Liver (tissue), 3 donors: ENCODE results near the gene PPIL4.

ENCODE experiments used
- CTCF ChIP-seq: fragments of 150-350 bp; IDR thresholded peaks from 2 replicates; pipeline ENCODE4 v1.5.1; 2017; ENCODE audit warnings: improper control_type of control experiment, low read depth, low read length; ENCODE audit not compliant: missing input control
- EGR1 ChIP-seq, 2 donors: IDR thresholded peaks; 2 replicates each; pipeline ENCODE4 v1.6.1; 2016 to 2018; ENCODE audit warnings: antibody characterized with exemption in 2 of 2, low read depth in 2 of 2
- MAX ChIP-seq: IDR thresholded peaks from 2 replicates; pipeline ENCODE4 v1.6.1; 2016; ENCODE audit warnings: antibody characterized with exemption
- NR2F2 ChIP-seq: IDR thresholded peaks from 2 replicates; pipeline ENCODE4 v1.6.1; 2016; ENCODE audit warnings: antibody characterized with exemption
- RAD21 ChIP-seq, 2 donors: IDR thresholded peaks; 2 replicates each; pipeline ENCODE4 v1.6.1; 2016; ENCODE audit warnings: antibody characterized with exemption in 2 of 2, mild to moderate bottlenecking in 2 of 2
- REST ChIP-seq: IDR thresholded peaks from 2 replicates; pipeline ENCODE4 v1.6.1; 2016; ENCODE audit warnings: antibody characterized with exemption, mild to moderate bottlenecking
- RXRA ChIP-seq, 2 donors: IDR thresholded peaks; 2 replicates each; pipeline ENCODE4 v1.6.1; 2017 to 2018; ENCODE audit warnings: antibody characterized with exemption in 2 of 2, mild to moderate bottlenecking in 1 of 2
- TAF1 ChIP-seq: conservative IDR thresholded peaks from 2 replicates; pipeline ENCODE4 v1.6.1; 2016; ENCODE audit warnings: antibody characterized with exemption, mild to moderate bottlenecking
- donor health status: healthy.
- donor health status: healthy.

- TF ChIP-seq CTCF (no peak), RAD21 (IDR thresholded peaks at IDR 0.05) (no peak), MAX (no peak), TAF1 (no peak), RXRA (IDR thresholded peaks at IDR 0.05) (no peak), EGR1 (IDR thresholded peaks at IDR 0.05; ENCODE audit: low read depth in 2 of 2) (no peak), NR2F2 (no peak), REST (no peak)
Observed at GRCh38 chr6:149464411-149464810, 81.4 kb downstream of the PPIL4 start.
